ENCODE data around the gene UBE3C. TPM values are rescaled to one million over a fixed set of nuclear protein-coding genes. Genes with fewer than 3 reads are reported as not detected.
A peak's percentile ranks its signal among the peaks of the same experiment; 100 is the strongest.
"Not testable (repeated sequence)": the region's sequence is repeated elsewhere in the genome, so short reads cannot be mapped to it uniquely, and the experiment has no call there.

The UBE3C gene
- 51.9 TPM for polyA plus RNA-seq (ENCODE audit: insufficient read length)
- long read RNA-seq, donor 1, full-length matches to known transcripts: 1 of 6 reads
- long read RNA-seq, donor 1, partial matches to known transcripts: 5 of 6 reads
- long read RNA-seq, donor 1, other reads (novel, unspliced or antisense): 0 of 6 reads
- long read RNA-seq, donor 2, full-length matches to known transcripts: 2 of 2 reads
- long read RNA-seq, donor 2, partial matches to known transcripts: 0 of 2 reads
- long read RNA-seq, donor 2, other reads (novel, unspliced or antisense): 0 of 2 reads
- long read RNA-seq, donor 3, full-length matches to known transcripts: 2 of 2 reads
- long read RNA-seq, donor 3, partial matches to known transcripts: 0 of 2 reads
- long read RNA-seq, donor 3, other reads (novel, unspliced or antisense): 0 of 2 reads
- long read RNA-seq, donor 4: 0 reads
- long read RNA-seq, donor 5, full-length matches to known transcripts: 4 of 70 reads
- long read RNA-seq, donor 5, partial matches to known transcripts: 66 of 70 reads
- long read RNA-seq, donor 5, other reads (novel, unspliced or antisense): 0 of 70 reads
- long read RNA-seq, donor 6, full-length matches to known transcripts: 2 of 2 reads
- long read RNA-seq, donor 6, partial matches to known transcripts: 0 of 2 reads
- long read RNA-seq, donor 6, other reads (novel, unspliced or antisense): 0 of 2 reads
- long read RNA-seq, donor 7, full-length matches to known transcripts: 6 of 6 reads
- long read RNA-seq, donor 7, partial matches to known transcripts: 0 of 6 reads
- long read RNA-seq, donor 7, other reads (novel, unspliced or antisense): 0 of 6 reads
- long read RNA-seq, donor 8, partial matches to known transcripts: 15 of 15 reads
- long read RNA-seq, donor 8, other reads (novel, unspliced or antisense): 0 of 15 reads

DNA sequence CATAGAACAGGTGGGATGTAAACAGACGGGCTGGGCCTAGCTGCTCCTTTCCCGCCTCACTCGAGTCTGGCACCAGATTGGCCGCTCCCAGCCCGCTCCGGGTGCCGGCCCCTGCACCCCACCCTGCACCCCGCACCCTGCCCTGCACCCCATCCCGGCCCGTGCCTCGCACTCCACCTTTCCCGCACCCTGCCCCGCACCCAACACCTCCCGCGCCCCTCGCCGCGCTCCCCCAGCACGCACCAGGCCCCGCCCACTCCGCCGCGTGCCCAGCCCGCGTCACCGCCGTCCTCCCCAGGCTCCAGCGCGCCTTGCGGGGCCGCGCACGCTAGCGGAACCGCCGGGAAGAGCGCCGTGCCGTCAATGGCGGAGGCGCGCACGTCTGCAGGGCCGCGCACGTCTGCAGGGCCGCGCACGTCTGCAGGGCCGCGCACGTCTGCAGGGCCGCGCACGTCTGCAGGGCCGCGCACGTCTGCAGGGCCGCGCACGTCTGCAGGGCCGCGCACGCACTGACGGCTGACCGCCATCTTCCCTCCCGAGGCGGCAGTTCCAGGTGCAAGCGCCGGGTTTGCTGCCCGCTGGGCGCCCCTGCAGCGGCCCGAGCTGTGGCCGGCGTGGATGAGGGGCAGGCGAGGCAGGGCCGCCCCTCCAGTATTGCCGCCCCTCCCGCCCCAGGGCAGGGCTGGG lies at the start of gene UBE3C:
Gene UBE3C, plus strand, starts transcription at position 503 of the 687 bp plus-strand sequence. CDS start 347 bp downstream, outside the sequence.
- peak; percentile 91 for DNase-seq

DNA sequence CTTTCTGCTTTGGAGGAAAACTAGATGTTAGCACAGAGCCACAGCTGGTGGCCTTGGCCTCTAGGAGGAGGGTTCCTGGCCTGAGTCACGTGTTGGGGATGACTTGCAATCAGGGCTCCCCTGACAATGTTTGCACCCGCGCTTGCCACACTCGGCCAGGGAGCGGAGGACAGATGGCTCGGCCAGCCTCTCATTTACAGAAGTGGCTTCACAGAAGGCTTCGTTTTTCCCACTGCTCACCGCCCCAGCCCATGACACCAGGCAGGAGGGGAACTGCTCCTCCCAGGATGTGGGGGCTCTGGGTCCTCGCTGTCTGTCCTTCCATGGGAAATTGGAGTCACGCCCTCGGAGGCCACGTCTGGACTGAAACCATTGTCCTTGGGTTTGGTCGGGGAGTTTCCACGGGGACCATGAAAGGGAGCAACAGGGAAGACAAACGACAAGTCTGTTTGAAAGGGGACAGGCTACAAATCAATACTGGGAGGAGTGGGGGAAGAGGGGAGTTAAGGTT lies 49.6 kb upstream of the UBE3C start:
- DNase-seq: no peak

DNA sequence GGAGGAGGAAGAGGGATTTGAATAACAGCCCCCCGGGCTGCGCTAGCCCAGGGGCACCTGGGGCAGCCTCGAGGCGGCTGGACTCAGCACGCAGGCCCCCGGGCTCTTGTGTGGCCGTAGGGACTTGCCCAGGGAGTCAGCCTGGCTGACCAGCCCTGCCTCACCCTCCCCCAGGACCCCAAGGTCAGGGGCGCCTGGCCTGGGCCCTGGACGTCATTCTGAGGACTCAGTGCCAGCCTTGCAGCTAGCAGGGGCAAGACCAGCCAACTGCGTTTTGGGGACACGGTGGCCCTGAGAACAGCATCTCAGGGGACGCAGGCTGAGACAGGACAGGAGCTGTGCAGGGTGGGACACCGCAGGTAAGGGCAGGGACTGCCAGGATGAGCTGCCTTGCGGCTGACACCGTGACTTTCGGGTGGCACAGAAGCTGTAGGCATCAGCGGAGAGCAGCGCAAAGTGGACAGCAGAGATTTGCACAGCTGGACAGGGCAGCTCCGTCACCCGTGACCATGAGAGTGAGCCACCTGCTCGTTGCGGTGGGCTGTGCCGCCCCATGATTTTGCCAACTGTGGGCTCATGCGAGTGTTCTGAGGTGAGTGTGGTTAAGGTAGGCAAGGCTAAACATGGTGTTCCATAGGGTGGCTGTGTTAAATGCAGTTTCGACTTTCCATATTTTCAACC lies 48.1 kb upstream of the UBE3C start:
- DNase-seq: no peak

DNA sequence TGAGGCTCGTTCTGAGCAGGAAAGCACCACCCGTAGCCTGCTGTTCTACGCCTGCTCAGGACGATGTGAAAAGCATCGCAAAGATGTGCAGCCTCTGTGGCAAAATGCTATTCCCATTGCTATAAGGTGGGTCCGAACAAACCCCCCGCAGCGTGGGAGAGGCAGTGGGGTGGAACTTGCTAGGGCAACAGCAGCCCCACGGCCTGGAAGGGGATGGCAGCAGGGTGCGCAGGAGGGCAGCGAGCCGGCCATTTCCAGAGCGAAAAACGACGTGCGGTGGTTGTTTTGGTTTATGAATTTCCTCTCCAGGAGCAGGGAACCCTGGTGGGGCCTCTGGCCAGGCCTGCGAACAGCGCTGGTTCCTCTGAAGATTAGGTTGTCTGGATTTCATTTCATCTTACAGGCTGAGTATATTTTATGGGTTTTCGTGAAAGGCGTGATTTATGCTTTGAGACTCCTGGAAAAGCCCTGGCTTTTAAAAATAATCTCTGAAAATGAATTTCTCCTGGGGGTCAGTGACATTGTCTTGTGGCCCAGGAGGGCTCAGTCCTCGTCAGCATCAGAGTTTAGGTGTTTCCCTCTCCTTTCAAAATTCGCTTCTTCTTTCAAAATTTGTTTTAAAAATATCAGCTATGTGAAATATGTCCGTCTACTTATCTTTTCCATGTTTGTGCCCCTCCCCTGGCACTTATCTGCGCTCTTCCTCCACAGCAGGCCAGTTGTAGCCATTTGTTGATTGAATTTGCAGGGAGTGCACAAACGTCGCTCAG lies 42.3 kb upstream of the UBE3C start:
- DNase-seq: no peak

DNA sequence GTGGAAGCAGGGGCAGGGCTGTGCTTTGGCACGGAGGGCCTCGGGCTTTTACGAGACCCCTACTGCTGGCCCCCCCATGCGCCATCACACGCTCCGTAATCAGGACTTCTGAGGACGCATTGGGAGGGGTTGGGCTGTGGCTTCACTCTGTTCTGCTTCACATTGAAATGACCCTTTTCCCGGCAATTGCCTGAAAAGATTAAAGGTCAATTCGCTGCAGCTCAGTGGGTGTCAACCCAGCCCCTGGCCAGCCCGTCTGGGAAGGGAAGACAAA lies 41.7 kb upstream of the UBE3C start:
- DNase-seq: no peak

DNA sequence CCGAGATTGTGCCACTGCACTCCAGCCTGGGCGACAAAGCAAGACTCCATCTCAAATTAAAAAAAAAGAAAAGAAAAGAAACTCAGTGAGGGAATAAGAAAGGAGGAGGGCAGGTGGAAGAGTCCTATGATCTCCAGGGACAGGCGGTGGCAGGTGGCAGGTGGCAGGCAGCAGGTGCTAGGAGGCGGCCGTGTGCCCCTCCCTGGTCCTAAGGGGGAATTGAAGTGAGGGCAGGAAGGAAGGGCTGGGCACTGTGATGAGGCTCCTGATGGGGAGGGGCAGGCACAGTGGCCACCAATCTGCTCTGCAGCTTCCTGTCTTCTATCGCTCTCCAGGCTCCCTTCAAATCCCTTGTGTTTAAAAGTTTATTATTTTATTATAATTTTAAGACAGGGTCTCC lies 41.2 kb upstream of the UBE3C start:
- no peak for DNase-seq

DNA sequence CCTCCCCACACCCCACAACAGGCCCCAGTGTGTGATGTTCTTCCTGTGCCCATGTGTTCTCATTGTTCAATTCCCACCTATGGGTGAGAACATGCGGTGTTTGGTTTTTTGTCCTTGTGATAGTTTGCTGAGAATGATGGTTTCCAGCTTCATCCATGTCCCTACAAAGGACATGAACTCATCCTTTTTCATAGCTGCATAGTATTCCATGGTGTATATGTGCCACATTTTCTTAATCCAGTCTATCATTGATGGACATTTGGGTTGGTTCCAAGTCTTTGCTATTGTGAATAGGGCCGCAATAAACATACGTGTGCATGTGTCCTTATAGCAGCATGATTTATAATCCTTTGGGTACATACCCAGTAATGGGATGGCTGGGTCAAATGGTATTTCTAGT lies 38.7 kb upstream of the UBE3C start:
- not testable (repeated sequence) for DNase-seq

DNA sequence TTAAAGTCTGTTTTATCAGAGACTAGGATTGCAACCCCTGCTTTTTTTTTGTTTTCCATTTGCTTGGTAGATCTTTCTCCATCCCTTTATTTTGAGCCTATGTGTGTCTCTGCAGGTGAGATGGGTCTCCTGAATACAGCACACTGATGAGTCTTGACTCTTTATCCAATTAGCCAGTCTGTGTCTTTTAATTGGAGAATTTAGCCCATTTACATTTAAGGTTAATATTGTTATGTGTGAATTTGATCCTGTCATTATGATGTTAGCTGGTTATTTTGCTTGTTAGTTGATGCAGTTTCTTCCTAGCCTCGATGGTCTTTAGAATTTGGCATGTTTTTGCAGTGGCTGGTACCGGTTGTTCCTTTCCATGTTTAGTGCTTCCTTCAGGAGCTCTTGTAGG lies 35.1 kb upstream of the UBE3C start:
- not testable (repeated sequence) for DNase-seq

DNA sequence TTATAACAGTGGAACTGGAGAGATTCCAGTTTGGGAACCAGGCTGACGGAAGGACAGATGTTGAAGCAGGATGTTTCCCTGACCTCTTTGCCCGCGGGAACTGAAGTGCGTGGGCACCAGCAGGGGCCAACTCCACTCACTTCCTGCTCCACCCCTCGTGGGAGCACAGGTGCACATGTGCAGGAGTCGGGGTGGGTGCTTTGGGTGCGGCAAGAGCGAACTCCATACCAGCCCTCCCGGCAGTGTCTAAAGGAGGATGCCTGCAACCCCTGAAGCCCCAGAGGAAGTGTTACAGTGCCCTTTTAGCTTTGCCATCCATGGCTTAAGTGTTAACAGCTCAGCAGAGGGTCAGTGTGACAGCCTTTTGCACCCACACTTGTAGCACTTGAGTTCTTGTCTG lies 27.4 kb upstream of the UBE3C start:
- DNase-seq: no peak

DNA sequence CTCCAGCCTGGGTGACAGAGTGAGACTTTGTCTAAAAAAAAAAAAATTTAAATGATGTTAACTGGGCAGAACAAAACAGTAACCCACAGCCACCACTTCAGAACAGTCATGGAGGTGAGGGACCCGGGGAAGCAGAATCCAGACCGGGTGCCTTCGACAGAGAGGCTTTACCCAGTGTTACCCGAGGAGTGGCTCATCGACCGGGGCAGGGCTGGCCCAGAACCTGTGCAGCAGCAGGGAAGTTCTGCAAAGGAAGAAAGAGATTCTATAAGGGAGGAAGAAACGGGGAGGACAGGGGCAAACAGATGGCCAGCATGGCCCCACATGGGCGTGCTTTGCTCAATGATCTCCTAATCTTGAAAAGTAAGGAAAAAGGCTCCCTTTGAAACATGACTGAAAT lies 26.0 kb upstream of the UBE3C start:
- no peak for DNase-seq

DNA sequence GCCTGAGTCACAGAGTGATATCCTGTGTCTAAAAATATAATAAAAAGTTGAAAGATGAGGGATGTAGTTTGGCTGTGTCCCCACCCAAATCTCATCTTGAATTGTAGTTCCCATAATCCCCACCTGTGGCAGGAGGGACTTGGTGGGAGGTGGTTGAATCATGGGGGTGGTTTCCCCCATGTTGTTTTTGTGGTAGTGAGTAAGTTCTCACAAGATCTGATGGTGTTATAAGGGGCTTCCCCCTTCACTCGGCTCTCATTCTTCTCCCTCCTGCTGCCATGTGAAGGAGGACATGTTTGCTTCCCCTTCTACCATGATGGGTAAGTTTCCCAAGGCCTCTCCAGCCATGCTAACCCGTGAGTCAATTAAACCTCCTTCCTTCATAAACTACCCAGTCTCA lies 25.1 kb upstream of the UBE3C start:
- no peak for DNase-seq

DNA sequence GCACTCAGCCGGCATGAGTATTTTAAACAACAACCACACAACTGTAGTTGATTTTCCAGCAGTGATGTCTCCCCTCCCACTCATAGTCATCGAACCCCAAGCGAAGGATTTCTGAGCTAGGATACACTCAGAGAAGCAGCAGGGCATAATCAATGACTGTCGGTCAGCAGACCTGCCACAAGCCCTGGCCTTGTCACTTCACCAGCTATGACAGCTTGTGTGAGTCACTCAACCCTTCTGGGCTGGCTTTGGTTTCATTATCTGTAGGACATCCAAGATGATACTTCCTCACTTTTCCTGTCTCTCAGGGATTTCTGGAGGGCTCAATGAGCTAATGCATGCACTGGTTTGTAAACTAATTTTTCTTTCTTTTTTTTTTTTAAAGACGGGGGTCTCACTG lies 22.0 kb upstream of the UBE3C start:
- DNase-seq: no peak

DNA sequence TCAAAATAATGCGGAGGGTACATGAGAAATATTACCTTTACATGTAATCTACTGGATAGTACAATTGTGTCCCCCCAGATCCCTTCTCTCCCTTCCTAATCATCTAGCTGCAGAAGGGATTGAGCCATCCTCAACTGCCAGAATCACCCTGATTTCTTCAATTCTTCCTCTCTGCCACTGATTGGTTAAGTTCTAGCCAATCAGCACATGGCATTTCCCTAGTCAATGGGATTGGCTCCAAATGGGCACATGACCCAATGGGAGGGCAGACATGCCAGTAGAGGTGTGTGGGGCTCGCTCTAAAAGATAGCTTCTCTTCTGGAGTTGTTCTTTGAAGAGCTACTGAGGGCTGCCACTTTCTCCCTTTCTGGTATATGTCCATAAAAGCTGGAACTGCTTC lies 20.9 kb upstream of the UBE3C start:
- no peak for DNase-seq

DNA sequence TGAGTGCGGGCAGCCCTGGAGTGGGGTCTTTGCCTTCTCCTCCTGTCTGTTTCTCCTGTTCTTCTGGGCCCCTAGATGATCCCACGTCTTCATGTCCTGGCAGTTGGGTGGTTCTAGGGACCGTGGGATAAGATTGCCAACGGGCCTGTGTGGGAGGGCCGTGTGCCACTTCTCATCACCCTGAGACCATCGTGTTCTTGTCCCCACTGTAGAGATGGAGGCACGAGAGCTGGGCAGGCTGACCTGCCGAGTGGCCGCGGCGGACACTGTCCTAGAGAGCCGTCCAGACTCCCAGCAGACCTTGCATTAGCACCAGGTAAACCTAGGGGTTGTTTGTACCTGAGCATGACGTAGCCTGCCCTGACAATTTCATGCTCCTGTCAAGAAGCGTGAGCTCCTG lies 18.5 kb upstream of the UBE3C start:
- DNase-seq: no peak

DNA sequence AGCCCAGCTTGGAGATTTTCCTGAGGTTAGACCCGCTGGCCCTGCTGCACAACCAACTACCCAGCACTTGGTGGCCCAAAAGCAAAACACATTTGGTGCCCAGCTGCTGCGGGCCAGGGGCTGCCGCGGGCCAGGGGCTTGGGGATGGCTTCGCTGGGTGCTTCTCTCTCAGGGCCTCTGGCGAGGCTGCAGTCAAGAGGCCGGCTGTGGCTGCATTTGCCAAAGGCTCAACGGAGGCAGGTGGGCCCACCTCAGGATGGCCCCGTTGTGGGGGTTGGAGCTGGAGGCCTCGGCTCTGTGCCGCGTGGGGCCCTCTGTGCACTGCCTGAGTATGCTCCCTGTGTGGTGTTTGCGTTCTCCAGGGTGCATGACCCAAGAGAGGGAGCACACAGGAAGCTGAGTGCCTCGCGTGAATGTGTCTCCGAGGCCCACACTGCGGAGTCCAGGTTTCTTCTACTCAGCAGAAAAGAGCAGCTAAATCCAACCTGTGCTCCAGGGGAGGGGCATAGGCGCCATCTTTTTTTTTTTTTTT lies 17.5 kb upstream of the UBE3C start:
- no peak for DNase-seq

DNA sequence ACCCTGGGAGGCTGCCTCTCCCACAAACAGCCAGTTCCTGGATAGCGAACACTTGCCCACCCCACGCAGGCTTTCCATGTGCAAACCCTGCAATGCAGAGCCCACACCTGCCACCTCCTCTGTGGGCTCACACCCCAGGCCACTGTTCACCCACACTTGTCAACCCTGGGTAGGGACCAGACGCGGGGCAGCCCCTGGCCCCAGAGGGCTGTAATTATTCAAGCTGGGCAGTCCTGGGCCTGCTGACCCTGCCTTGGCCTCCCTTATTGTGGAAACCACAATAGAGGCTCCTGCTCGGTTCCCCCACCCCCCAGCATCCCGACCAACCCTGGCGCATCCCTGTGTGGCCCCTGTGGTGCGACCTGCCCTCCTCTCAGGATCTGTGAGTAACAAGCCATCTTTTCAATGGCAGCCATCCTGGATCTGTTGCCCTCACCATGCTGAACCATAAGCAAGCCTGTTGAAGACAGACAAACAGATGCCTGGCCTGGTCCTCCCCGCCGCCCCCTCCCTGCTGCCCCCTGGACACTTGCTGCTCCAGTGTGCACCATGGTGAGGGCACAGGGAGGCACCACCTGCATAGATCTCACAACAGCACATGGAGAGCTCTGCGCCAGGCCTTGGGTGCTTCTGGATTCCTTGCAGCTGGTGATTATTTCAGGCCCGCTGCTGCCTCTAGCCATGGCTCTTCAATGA lies 15.8 kb upstream of the UBE3C start:
- no peak for DNase-seq

DNA sequence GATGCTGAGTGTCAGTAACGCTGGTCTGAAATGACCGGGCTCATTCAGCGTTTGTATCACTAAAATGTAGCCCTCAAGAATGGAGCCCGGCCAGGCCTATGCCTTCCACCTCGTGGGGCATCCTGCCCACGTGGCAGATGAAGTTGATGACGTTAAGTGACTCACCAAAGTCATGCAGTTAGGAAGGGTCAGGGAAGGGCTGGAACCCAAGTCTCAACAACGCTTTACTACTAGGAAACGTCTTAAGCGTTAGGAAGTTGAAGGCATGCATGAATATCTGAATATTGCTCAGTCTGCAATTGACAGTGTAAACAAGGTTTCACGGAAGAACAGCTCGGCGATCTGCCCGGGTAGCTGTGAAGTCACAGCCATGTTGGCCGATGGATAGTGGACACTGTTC lies 14.0 kb upstream of the UBE3C start:
- DNase-seq: no peak

DNA sequence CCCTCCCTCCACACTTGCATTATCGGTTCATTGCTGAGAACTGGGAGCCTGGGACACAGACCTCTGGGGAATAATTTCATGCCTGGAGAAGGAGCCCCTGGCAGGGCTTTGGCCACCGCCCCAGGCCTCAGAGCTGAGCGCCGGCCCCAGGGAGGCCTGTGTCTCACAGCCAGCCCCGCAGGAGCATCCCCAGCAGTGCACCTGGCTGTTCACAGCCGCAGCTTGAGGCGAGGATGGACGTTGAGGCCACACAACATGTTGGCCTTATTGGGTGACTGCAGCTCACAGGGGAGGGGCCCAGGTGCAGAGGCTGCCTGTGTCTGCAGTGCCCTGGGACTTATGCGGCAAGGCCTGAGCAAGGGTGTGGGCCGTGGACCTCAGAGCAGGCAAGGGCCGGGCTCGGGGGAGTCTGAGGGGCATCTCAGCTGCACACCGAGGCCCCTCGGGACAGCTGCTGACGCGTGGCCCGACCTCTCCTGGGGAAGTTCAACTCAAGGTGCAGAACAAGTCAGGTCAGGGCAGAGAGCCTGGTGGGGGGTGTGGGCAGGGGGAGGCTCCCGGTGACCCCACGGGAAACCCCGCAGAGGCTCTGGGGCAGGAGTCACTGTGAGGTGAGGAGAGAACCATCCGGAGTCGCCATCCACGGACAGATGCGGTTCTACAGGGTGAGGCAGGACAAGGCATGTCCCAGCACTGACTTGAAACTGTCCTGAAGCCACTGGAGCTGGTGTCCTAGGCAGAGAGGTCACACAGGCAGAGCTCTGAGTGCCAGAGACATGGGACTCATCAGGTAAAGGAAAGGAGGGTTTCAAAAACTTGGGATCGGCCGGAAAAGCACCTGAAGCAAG lies 13.1 kb upstream of the UBE3C start:
- no peak for DNase-seq

DNA sequence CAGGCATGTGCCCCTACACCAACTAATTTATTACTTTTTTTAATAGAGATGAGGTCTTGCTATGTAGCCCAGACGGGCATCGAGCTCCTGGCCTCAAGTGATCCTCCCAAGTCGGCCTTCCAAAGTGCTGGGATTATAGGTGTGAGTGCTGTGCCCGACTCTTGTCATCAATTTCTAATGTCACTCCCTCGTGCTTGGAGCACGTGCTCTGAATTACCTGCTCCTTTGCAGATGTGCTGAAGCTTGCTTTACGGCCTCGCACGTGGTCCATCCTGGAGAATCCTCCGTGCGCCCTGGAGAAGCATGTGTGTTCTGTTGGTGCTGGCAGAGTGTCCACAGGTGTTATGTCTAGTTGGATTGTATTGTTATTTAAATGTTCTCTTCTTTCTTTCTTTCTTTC lies 11.8 kb upstream of the UBE3C start:
- no peak for DNase-seq

Data from left kidney (tissue), 8 donors.